Measurements from ENCODE around the gene TESMIN. TPM values are rescaled to one million over a fixed set of nuclear protein-coding genes. Genes with fewer than 3 reads are reported as not detected.

Gene TESMIN
- total and polyA plus RNA-seq, 2 of the 4 experiments (the other 2 are of a cell fraction), result 0.90 to 2.2 TPM

- DNase-seq, result no peak
- Histone ChIP-seq H3K4ac (ENCODE audit: low read depth, low read length) (no peak overlapping the region), H3K9me1 (ENCODE audit: insufficient read depth, low read length) (no peaks in the 10 kb centered on the region; the same call in 1 of the 2 replicates), H3K4me3 (ENCODE audit: insufficient read depth, low read depth, low read length) (no peak overlapping the region), H4K8ac (ENCODE audit: low read depth in 2 of 2, low read length in 2 of 2) (no peak overlapping the region), H2BK15ac (ENCODE audit: low read depth, low read length) (no peak overlapping the region), H3K14ac (replicated peaks; ENCODE audit: low read depth, low read length) (no peak overlapping the region), H2AK9ac (replicated peaks; ENCODE audit: low read depth, low read length, poor library complexity) (no peak overlapping the region), H2BK20ac (ENCODE audit: low read depth, low read length) (no peak overlapping the region), H3K9ac (ENCODE audit: low read depth, low read length) (no peak overlapping the region), H3K4me1 (ENCODE audit: control insufficient read depth, insufficient read depth, low read length) (no peaks in the 10 kb centered on the region), H3K4me2 (ENCODE audit: low read depth, low read length) (no peak overlapping the region), H3K56ac (ENCODE audit: extremely low read depth, insufficient read depth, low read length) (no peak overlapping the region), H3K27ac (ENCODE audit: insufficient read depth, low read length) (no peak overlapping the region), H4K20me1 (ENCODE audit: insufficient read depth, low read length) (no peaks in the 10 kb centered on the region; the same call in 1 of the 2 replicates), H3K27me3 (ENCODE audit: control insufficient read depth, insufficient read depth, low read length) (peaks cover 65% of the 10 kb centered on the region), H3K9me3 (ENCODE audit: control insufficient read depth, insufficient read depth, low read length) (no peaks in the 10 kb centered on the region; the same call in 1 of the 2 replicates), H2AFZ (replicated peaks; ENCODE audit: low read length, poor library complexity) (no peak overlapping the region), H3K36me3 (ENCODE audit: control insufficient read depth, insufficient read depth, low read length) (no peaks in the 10 kb centered on the region), H2AK5ac (ENCODE audit: low read depth, low read length) (no peak overlapping the region), H3K79me1 (ENCODE audit: low read depth in 1 of 2, low read length in 2 of 2) (no peaks in the 10 kb centered on the region), H3K18ac (ENCODE audit: low read depth, low read length) (no peak overlapping the region), H4K91ac (ENCODE audit: insufficient read depth, low read depth, low read length) (no peak overlapping the region), H2BK5ac (ENCODE audit: low read depth, low read length, poor library complexity, severe bottlenecking) (peak overlapping the region; percentile 83), H2BK120ac (ENCODE audit: low read depth, low read length) (no peak overlapping the region), H4K5ac (ENCODE audit: low read depth, low read length) (no peak overlapping the region), H3K23ac (ENCODE audit: low read depth, low read length) (no peak overlapping the region)
- CTCF ChIA-PET, result interaction anchor here (0.6 kb wide), 1 partner anchor 12 kb away, joined by 5 read pairs; no protein-coding TSS in a partner anchor
- TF ChIP-seq RAD21 (IDR thresholded peaks at IDR 0.05; ENCODE audit: low read length) (no peak), USF2 (IDR thresholded peaks at IDR 0.05; ENCODE audit: low read depth, low read length) (no peak), RCOR1 (IDR thresholded peaks at IDR 0.05; ENCODE audit: insufficient replicate concordance, low read length) (no peak), FOS (IDR thresholded peaks at IDR 0.05; ENCODE audit: low read depth, low read length) (no peak), SMC3 (IDR thresholded peaks at IDR 0.05; ENCODE audit: low read depth, low read length) (no peak), MAZ (IDR thresholded peaks at IDR 0.05; ENCODE audit: borderline replicate concordance, low read depth, low read length) (no peak), NFE2L2 (IDR thresholded peaks at IDR 0.05; ENCODE audit: low read depth, low read length) (no peak), MAFK (IDR thresholded peaks at IDR 0.05; ENCODE audit: low read depth, low read length) (no peak), MXI1 (IDR thresholded peaks at IDR 0.05; ENCODE audit: borderline replicate concordance, low read depth, low read length) (no peak), ELK1 (IDR thresholded peaks at IDR 0.05; ENCODE audit: borderline replicate concordance, low read depth, low read length) (no peak)
- in situ Hi-C loops (cut with MboI; ENCODE audit: low sequenced_read_pairs), result no loop called here
- ATAC-seq (ENCODE audit: low read depth), result no peak
- no TSS peak for BruUV-seq (replicated peaks)
- intact Hi-C loops (cut with micrococcal nuclease), result no loop called here
- POLR2A ChIA-PET (ENCODE audit: unreplicated experiment), result interaction anchor here (0.6 kb wide), 1 partner anchor 34 kb away, joined by 7 read pairs; no protein-coding TSS in a partner anchor
- 93 to 100% methylated on average over 4 to 5 of the region's 8 CpGs for WGBS, 2 experiments (ENCODE audit: extremely low coverage in 2 of 2, insufficient read length in 1 of 2)
- dilution Hi-C loops (cut with HindIII; ENCODE audit: low sequenced_read_pairs, unreplicated experiment), result no loop called here
Observed at GRCh38 chr11:68711114-68711513, 40.2 kb downstream of the TESMIN start.

Measured in IMR-90 (cell line).